Measurements from ENCODE around the gene ALDOA.
"Not testable (repeated sequence)": the region's sequence is repeated elsewhere in the genome, so short reads cannot be mapped to it uniquely, and the experiment has no call there.

Gene ALDOA

GRCh38 chr16:30027588-30028437 lies 37.7 kb upstream of the ALDOA start:
- peaks cover 58% of the 10 kb centered on the region for H3K27me3 ChIP-seq (ENCODE audit: control insufficient read depth, insufficient read depth, low read length)

GRCh38 chr16:30028438-30029076 lies 37.0 kb upstream of the ALDOA start:
- Histone ChIP-seq H3K36me3 (ENCODE audit: control insufficient read depth, insufficient read depth, low read length) (no peaks in the 10 kb centered on the region), H3K27me3 (ENCODE audit: control insufficient read depth, insufficient read depth, low read length) (peaks cover 63% of the 10 kb centered on the region), H3K9ac (ENCODE audit: low read length) (no peak overlapping the region)

More at GRCh38 chr16:30027588-30028437, 37.7 kb upstream of the ALDOA start:
- H3K4me1 ChIP-seq (ENCODE audit: control insufficient read depth, insufficient read depth, low read length): peaks cover 5% of the 10 kb centered on the region
- H3K9ac ChIP-seq (ENCODE audit: low read length): no peak overlapping the region
- no peaks in the 10 kb centered on the region for H3K9me3 ChIP-seq (ENCODE audit: control insufficient read depth, low read length)
- no peak overlapping the region for H3K4me3 ChIP-seq (ENCODE audit: low read length)
- H3K36me3 ChIP-seq (ENCODE audit: control insufficient read depth, insufficient read depth, low read length): no peaks in the 10 kb centered on the region

GRCh38 chr16:30030011-30030685 lies 35.4 kb upstream of the ALDOA start:
- Histone ChIP-seq H3K36me3 (ENCODE audit: control insufficient read depth, insufficient read depth, low read length) (no peaks in the 10 kb centered on the region), H3K9ac (ENCODE audit: low read length) (no peak overlapping the region), H3K4me1 (ENCODE audit: control insufficient read depth, insufficient read depth, low read length) (peaks cover 5% of the 10 kb centered on the region), H3K4me3 (ENCODE audit: low read length) (no peak overlapping the region), H3K9me3 (ENCODE audit: control insufficient read depth, low read length) (no peaks in the 10 kb centered on the region), H3K27me3 (ENCODE audit: control insufficient read depth, insufficient read depth, low read length) (peaks cover 70% of the 10 kb centered on the region)

More at GRCh38 chr16:30028438-30029076, 37.0 kb upstream of the ALDOA start:
- H3K9me3 ChIP-seq (ENCODE audit: control insufficient read depth, low read length): no peaks in the 10 kb centered on the region
- peaks cover 5% of the 10 kb centered on the region for H3K4me1 ChIP-seq (ENCODE audit: control insufficient read depth, insufficient read depth, low read length)
- H3K4me3 ChIP-seq (ENCODE audit: low read length): no peak overlapping the region

GRCh38 chr16:30030841-30031413 lies 34.6 kb upstream of the ALDOA start, which contains the start of gene TLCD3B:
Gene TLCD3B (minus strand): TSS chr16:30031271. CDS start chr16:30030527, 744 bp downstream.
- Histone ChIP-seq H3K27me3 (ENCODE audit: control insufficient read depth, insufficient read depth, low read length) (peaks cover 69% of the 10 kb centered on the region), H3K9me3 (ENCODE audit: control insufficient read depth, low read length) (no peaks in the 10 kb centered on the region), H3K4me1 (ENCODE audit: control insufficient read depth, insufficient read depth, low read length) (peaks cover 5% of the 10 kb centered on the region), H3K4me3 (ENCODE audit: low read length) (no peak within 1 kb of the TSS), H3K9ac (ENCODE audit: low read length) (no peak within 1 kb of the TSS), H3K36me3 (ENCODE audit: control insufficient read depth, insufficient read depth, low read length) (no peaks in the 10 kb centered on the region)

GRCh38 chr16:30031477-30031918 lies 34.1 kb upstream of the ALDOA start:
- peaks cover 69% of the 10 kb centered on the region for H3K27me3 ChIP-seq (ENCODE audit: control insufficient read depth, insufficient read depth, low read length)
- no peak overlapping the region for H3K9ac ChIP-seq (ENCODE audit: low read length)
- no peaks in the 10 kb centered on the region for H3K9me3 ChIP-seq (ENCODE audit: control insufficient read depth, low read length)
- H3K36me3 ChIP-seq (ENCODE audit: control insufficient read depth, insufficient read depth, low read length): no peaks in the 10 kb centered on the region
- no peak overlapping the region for H3K4me3 ChIP-seq (ENCODE audit: low read length)
- peaks cover 5% of the 10 kb centered on the region for H3K4me1 ChIP-seq (ENCODE audit: control insufficient read depth, insufficient read depth, low read length)

- no peak overlapping the region for H3K9ac ChIP-seq (ENCODE audit: low read length)
- no peak overlapping the region for H3K4me3 ChIP-seq (ENCODE audit: low read length)
- H3K27me3 ChIP-seq (ENCODE audit: control insufficient read depth, insufficient read depth, low read length): peaks cover 67% of the 10 kb centered on the region
- H3K9me3 ChIP-seq (ENCODE audit: control insufficient read depth, low read length): no peaks in the 10 kb centered on the region
- H3K36me3 ChIP-seq (ENCODE audit: control insufficient read depth, insufficient read depth, low read length): no peaks in the 10 kb centered on the region
- H3K4me1 ChIP-seq (ENCODE audit: control insufficient read depth, insufficient read depth, low read length): peaks cover 5% of the 10 kb centered on the region
These were observed 33.3 kb upstream of the ALDOA start for GRCh38 chr16:30032083-30032819.

GRCh38 chr16:30033270-30033669 lies 32.3 kb upstream of the ALDOA start:
- H3K9ac ChIP-seq (ENCODE audit: low read length): no peak overlapping the region
- no peaks in the 10 kb centered on the region for H3K36me3 ChIP-seq (ENCODE audit: control insufficient read depth, insufficient read depth, low read length)
- peaks cover 5% of the 10 kb centered on the region for H3K4me1 ChIP-seq (ENCODE audit: control insufficient read depth, insufficient read depth, low read length)
- H3K9me3 ChIP-seq (ENCODE audit: control insufficient read depth, low read length): no peaks in the 10 kb centered on the region
- H3K4me3 ChIP-seq (ENCODE audit: low read length): no peak overlapping the region
- peaks cover 59% of the 10 kb centered on the region for H3K27me3 ChIP-seq (ENCODE audit: control insufficient read depth, insufficient read depth, low read length)

GRCh38 chr16:30040221-30040620 lies 25.3 kb upstream of the ALDOA start:
- Histone ChIP-seq H3K27me3 (ENCODE audit: control insufficient read depth, insufficient read depth, low read length) (peaks cover 4% of the 10 kb centered on the region), H3K9ac (ENCODE audit: low read length) (no peak overlapping the region), H3K4me3 (ENCODE audit: low read length) (no peak overlapping the region), H3K9me3 (ENCODE audit: control insufficient read depth, low read length) (no peaks in the 10 kb centered on the region), H3K4me1 (ENCODE audit: control insufficient read depth, insufficient read depth, low read length) (no peaks in the 10 kb centered on the region), H3K36me3 (ENCODE audit: control insufficient read depth, insufficient read depth, low read length) (no peaks in the 10 kb centered on the region)

GRCh38 chr16:30040690-30041089 lies 24.9 kb upstream of the ALDOA start:
- not testable (repeated sequence) for H3K9ac ChIP-seq (ENCODE audit: low read length); H3K4me3 ChIP-seq (ENCODE audit: low read length); H3K4me1 ChIP-seq (ENCODE audit: control insufficient read depth, insufficient read depth, low read length); H3K27me3 ChIP-seq (ENCODE audit: control insufficient read depth, insufficient read depth, low read length); H3K36me3 ChIP-seq (ENCODE audit: control insufficient read depth, insufficient read depth, low read length); H3K9me3 ChIP-seq (ENCODE audit: control insufficient read depth, low read length)

- no peak overlapping the region for H3K9ac ChIP-seq (ENCODE audit: low read length)
- H3K4me3 ChIP-seq (ENCODE audit: low read length): no peak overlapping the region
These were observed 23.7 kb upstream of the ALDOA start for GRCh38 chr16:30041841-30042240.

GRCh38 chr16:30046178-30046577 lies 19.4 kb upstream of the ALDOA start:
- no peaks in the 10 kb centered on the region for H3K36me3 ChIP-seq (ENCODE audit: control insufficient read depth, insufficient read depth, low read length)
- no peaks in the 10 kb centered on the region for H3K9me3 ChIP-seq (ENCODE audit: control insufficient read depth, low read length)
- H3K4me3 ChIP-seq (ENCODE audit: low read length): no peak overlapping the region
- no peak overlapping the region for H3K9ac ChIP-seq (ENCODE audit: low read length)
- no peaks in the 10 kb centered on the region for H3K4me1 ChIP-seq (ENCODE audit: control insufficient read depth, insufficient read depth, low read length)
- peaks cover 10% of the 10 kb centered on the region for H3K27me3 ChIP-seq (ENCODE audit: control insufficient read depth, insufficient read depth, low read length)

More at GRCh38 chr16:30041841-30042240, 23.7 kb upstream of the ALDOA start:
- Histone ChIP-seq H3K9me3 (ENCODE audit: control insufficient read depth, low read length) (no peaks in the 10 kb centered on the region), H3K4me1 (ENCODE audit: control insufficient read depth, insufficient read depth, low read length) (no peaks in the 10 kb centered on the region), H3K36me3 (ENCODE audit: control insufficient read depth, insufficient read depth, low read length) (no peaks in the 10 kb centered on the region), H3K27me3 (ENCODE audit: control insufficient read depth, insufficient read depth, low read length) (peaks cover 10% of the 10 kb centered on the region)

Measured in mucosa of stomach (tissue), 1 donor.